GM18951 (cell line): ENCODE data around the gene PIAS4.

ENCODE experiments used
- POLR2A ChIP-seq: IDR thresholded peaks from 4 replicates; pipeline ENCODE4 v1.6.1; 2011; ENCODE audit warnings: mild to moderate bottlenecking; ENCODE audit not compliant: insufficient read length, insufficient read depth; ENCODE audit errors: extremely low read depth
- in situ Hi-C: fragments of 300-500 bp; cut with MboI; formaldehyde crosslinking; loops from one replicate; pipeline ENCODE4 v1.12.0; 2022; ENCODE audit warnings: low sequenced_read_pairs, mixed read lengths, inconsistent platforms; ENCODE audit not compliant: unreplicated experiment

PIAS4 gene

GRCh38 chr19:4077007-4077374, 69.5 kb downstream of the PIAS4 start:
- in situ Hi-C loops = no loop called here

GRCh38 chr19:4077800-4078684, 70.5 kb downstream of the PIAS4 start:
- in situ Hi-C loops = no loop called here
- TF ChIP-seq POLR2A = peak; percentile 58

More at GRCh38 chr19:4077007-4077374, 69.5 kb downstream of the PIAS4 start:
- no peak for TF ChIP-seq POLR2A

DNA sequence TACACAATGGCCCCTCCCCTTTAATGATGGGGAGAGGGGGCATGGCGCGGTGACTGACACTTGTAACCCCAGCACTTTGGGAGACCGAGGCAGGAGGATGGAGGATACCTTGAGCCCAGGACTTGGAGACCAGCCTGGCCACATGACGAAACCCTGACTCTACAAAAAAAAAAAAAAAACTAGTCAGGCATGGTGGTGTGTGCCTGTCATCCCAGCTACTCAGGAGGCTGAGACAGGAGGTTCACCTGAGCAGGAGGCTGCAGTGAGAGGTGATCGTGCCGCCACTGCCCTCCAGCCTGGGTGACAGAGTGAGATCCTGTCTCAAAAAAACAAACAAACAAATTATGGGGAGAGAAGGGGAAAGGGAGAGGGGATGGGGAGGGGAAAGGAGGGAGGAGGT, 72.9 kb downstream of the PIAS4 start:
- TF ChIP-seq POLR2A = no peak
- in situ Hi-C loops = no loop called here

- no peak for TF ChIP-seq POLR2A
- in situ Hi-C loops = no loop called here
Measured at GRCh38 chr19:4081441-4082129, 74.0 kb downstream of the PIAS4 start.

- no peak for TF ChIP-seq POLR2A
- in situ Hi-C loops = no loop called here
Measured at GRCh38 chr19:4082172-4082571, 74.6 kb downstream of the PIAS4 start.

DNA sequence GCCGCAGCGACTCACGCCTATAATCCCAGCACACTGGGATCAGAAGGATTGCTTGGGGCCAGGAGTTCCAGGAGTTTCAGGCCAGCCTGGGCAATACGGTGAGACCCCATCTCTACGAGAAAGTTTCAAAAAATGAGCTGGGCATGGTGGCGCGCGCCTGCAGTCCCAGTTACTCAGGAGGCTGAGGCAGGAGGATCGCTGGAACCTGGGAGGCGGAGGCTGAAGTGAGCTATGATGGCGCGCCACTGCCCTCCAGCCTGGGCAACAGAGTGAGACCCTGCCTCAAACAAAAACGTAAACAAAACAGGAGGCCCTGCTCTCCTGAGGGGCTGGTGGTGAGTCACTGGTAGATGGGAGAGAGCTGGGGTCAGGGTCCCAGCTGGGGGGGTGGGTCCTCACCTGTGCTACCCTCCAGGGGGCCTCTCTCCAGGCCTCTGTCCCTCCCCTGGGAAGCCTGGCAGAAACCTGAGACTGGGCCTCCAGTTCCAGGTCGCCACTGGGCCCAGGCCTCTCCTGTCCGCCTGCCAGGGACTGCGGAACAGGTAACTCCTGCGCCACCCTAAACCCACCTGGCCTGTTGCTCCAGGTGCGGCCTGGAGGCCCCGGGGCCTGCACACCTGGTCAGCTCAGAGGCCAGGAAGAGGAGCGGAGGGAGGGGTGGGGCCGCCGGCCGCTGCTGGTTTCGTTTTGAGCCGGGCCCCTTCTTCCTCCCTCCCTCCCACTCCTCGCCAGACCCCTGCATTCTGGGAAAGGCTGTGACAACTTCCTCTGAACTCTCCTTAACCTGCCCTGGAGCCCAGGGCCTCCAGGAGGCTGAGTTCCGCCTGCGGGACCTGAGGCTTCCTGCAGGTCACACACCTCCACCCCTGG, 76.4 kb downstream of the PIAS4 start:
- in situ Hi-C loops = no loop called here
- TF ChIP-seq POLR2A = peak; percentile 35

DNA sequence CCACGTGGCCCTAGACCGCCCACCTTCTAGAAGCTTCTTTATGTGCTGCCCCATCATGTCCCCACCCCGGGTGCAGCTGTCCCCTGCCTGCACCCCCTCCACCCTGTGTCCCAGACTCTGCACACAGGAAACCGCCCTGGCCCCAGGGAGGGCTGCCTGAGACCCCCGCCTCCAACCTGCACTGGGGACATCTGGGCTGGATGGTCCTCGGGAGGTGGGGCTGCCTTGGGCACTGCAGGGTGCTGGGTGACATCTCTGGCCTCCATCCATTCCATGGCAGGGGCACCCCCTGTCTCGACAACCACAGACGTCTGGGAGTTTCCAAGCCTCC, 77.0 kb downstream of the PIAS4 start:
- in situ Hi-C loops = no loop called here
- no peak for TF ChIP-seq POLR2A

DNA sequence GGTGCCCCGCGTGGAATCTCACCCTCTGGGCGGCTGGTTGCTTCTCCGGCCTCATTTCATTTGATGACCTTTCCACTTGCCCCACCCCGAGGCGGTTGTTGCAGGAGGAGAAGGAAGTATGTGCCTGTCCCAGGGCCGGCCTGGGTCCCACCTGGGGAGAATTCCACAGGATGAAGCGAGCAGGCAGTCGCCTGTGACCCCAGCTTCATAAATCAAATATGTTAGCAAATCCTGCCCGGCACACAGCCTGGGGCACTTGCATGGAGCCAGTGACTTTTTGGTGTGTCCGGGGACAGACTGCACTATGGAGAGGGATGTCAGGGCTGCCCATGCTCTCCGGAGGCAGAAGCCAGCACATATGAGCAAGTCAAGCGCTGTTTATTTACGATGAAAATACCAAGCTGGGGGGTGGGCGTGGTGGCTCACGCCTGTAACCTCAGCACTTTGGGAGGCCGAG, 78.9 kb downstream of the PIAS4 start:
- in situ Hi-C loops = no loop called here
- TF ChIP-seq POLR2A = no peak

GRCh38 chr19:4087787-4088679, 80.5 kb downstream of the PIAS4 start:
- no peak for TF ChIP-seq POLR2A
- in situ Hi-C loops = no loop called here

GRCh38 chr19:4088975-4089374, 81.4 kb downstream of the PIAS4 start:
- TF ChIP-seq POLR2A = no peak
- in situ Hi-C loops = no loop called here
